Measurements from ENCODE around the gene RSPH6A.

The RSPH6A gene

GRCh38 chr19:45814851-45815480, at the start of gene RSPH6A:
Gene RSPH6A (minus strand): TSS chr19:45815308. CDS start chr19:45815176, 132 bp downstream.
- H3K27ac ChIP-seq: no peak within 1 kb of the TSS
- no peak for TF ChIP-seq CTCF (conservative IDR thresholded peaks at IDR 0.05)

- H3K27ac ChIP-seq: no peak overlapping the region
- TF ChIP-seq CTCF (conservative IDR thresholded peaks at IDR 0.05): no peak
These were observed 49.5 kb upstream of the RSPH6A start for GRCh38 chr19:45864629-45865082.

- H3K27ac ChIP-seq: peak within 1 kb of the TSS; percentile 94
- TF ChIP-seq CTCF (conservative IDR thresholded peaks at IDR 0.05): peak; percentile 61
These were observed 48.9 kb upstream of the RSPH6A start, which contains the start of gene FOXA3 for GRCh38 chr19:45863840-45864628. Gene FOXA3 (plus strand): TSS chr19:45864326. CDS start chr19:45864457, 131 bp downstream.

GRCh38 chr19:45863335-45863839, 48.3 kb upstream of the RSPH6A start:
- peak overlapping the region; percentile 94 for H3K27ac ChIP-seq
- no peak for TF ChIP-seq CTCF (conservative IDR thresholded peaks at IDR 0.05)

GRCh38 chr19:45862564-45863334, 47.6 kb upstream of the RSPH6A start, which contains the start of gene SYMPK:
Gene SYMPK (minus strand): TSS chr19:45863147. CDS start chr19:45854495, 8,652 bp downstream.
- peak within 1 kb of the TSS; percentile 94 for H3K27ac ChIP-seq
- TF ChIP-seq CTCF (conservative IDR thresholded peaks at IDR 0.05): no peak

- no peak for TF ChIP-seq CTCF (conservative IDR thresholded peaks at IDR 0.05)
- peak overlapping the region; percentile 94 for H3K27ac ChIP-seq
These were observed 47.1 kb upstream of the RSPH6A start for GRCh38 chr19:45862271-45862563.
